ENCODE measurements around the gene TRIM2.

DNA sequence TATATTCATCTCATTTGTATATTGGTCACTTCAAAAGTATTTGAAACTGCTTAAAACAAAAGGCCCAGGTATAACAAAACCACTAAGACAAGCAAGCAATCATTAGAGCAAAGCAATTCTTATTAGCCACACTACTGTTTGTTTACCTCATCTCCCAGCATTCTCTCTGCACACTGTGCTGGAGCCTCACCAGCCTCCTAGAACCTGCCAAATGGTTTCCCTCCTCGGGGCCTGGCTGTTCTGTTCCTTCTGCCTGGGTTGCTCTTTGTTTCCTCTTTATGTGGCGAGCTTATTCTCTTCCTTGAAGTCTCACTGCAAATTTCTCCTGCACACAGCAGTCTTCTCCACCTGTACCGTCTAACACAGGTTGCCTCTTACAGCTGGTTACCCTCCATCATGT, 72.7 kb downstream of the TRIM2 start:
- TF ChIP-seq TBP (IDR thresholded peaks at IDR 0.05; ENCODE audit: low read depth, low read length) (no peak), POLR2A (IDR thresholded peaks at IDR 0.05; ENCODE audit: control extremely low read depth in 1 of 2, low read depth in 2 of 2, low read length in 2 of 2) (no peak), POLR2AphosphoS5 (IDR thresholded peaks at IDR 0.05; ENCODE audit: low read depth, low read length) (no peak), KDM1A (IDR thresholded peaks at IDR 0.05; ENCODE audit: borderline replicate concordance, low read length) (no peak), HDAC2 (IDR thresholded peaks at IDR 0.05; ENCODE audit: borderline replicate concordance in 1 of 2, low read depth in 2 of 2, low read length in 2 of 2) (no peak), RFX5 (IDR thresholded peaks at IDR 0.05; ENCODE audit: borderline replicate concordance, low read depth, low read length) (no peak), CEBPB (IDR thresholded peaks at IDR 0.05; ENCODE audit: low read depth, low read length) (no peak)
- TF ChIP-seq, protein P1, sequence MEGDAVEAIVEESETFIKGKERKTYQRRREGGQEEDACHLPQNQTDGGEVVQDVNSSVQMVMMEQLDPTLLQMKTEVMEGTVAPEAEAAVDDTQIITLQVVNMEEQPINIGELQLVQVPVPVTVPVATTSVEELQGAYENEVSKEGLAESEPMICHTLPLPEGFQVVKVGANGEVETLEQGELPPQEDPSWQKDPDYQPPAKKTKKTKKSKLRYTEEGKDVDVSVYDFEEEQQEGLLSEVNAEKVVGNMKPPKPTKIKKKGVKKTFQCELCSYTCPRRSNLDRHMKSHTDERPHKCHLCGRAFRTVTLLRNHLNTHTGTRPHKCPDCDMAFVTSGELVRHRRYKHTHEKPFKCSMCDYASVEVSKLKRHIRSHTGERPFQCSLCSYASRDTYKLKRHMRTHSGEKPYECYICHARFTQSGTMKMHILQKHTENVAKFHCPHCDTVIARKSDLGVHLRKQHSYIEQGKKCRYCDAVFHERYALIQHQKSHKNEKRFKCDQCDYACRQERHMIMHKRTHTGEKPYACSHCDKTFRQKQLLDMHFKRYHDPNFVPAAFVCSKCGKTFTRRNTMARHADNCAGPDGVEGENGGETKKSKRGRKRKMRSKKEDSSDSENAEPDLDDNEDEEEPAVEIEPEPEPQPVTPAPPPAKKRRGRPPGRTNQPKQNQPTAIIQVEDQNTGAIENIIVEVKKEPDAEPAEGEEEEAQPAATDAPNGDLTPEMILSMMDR (IDR thresholded peaks at IDR 0.05; ENCODE audit: control extremely low read depth in 1 of 3, insufficient read depth in 1 of 3, low read depth in 1 of 3, low read length in 3 of 3): no peak
- TF ChIP-seq, protein P2, sequence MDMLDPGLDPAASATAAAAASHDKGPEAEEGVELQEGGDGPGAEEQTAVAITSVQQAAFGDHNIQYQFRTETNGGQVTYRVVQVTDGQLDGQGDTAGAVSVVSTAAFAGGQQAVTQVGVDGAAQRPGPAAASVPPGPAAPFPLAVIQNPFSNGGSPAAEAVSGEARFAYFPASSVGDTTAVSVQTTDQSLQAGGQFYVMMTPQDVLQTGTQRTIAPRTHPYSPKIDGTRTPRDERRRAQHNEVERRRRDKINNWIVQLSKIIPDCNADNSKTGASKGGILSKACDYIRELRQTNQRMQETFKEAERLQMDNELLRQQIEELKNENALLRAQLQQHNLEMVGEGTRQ (IDR thresholded peaks at IDR 0.05; ENCODE audit: low read length): no peak
- TF ChIP-seq, protein P3, sequence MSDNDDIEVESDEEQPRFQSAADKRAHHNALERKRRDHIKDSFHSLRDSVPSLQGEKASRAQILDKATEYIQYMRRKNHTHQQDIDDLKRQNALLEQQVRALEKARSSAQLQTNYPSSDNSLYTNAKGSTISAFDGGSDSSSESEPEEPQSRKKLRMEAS (IDR thresholded peaks at IDR 0.05): no peak
